DOHH2 (cell line): ENCODE measurements around the gene SH2D6.

Experiments used
- H3F3A ChIP-seq: fragments of 200-600 bp; sonication (generic), shearing (Covaris generic); 2 replicates; pipeline ENCODE4 v1.6.0; 2016; ENCODE audit warnings: antibody characterized with exemption, mild to moderate bottlenecking; ENCODE audit not compliant: control insufficient read depth, insufficient read depth
- H3K27ac ChIP-seq: fragments of 200-600 bp; sonication (generic); 2 replicates; pipeline ENCODE4 v1.5.1; 2014; ENCODE audit warnings: low read depth, mild to moderate bottlenecking, low read length, moderate library complexity
- H3K27me3 ChIP-seq: fragments of 200-600 bp; sonication (generic); 2 replicates; pipeline ENCODE4 v1.6.1; 2014; ENCODE audit warnings: mild to moderate bottlenecking, low read length, mixed read lengths; ENCODE audit not compliant: control insufficient read depth
- H3K36me3 ChIP-seq: fragments of 200-600 bp; sonication (generic); 2 replicates; pipeline ENCODE4 v1.6.1; 2014; ENCODE audit warnings: mild to moderate bottlenecking, low read length, moderate library complexity, mixed read lengths; ENCODE audit not compliant: control insufficient read depth
- H3K4me1 ChIP-seq: fragments of 200-600 bp; sonication (generic); 2 replicates; pipeline ENCODE4 v1.6.1; 2014; ENCODE audit warnings: mild to moderate bottlenecking, low read length, mixed read lengths; ENCODE audit not compliant: control insufficient read depth
- H3K4me2 ChIP-seq: fragments of 200-600 bp; sonication (generic); 2 replicates; pipeline ENCODE4 v1.6.0; 2014; ENCODE audit warnings: mild to moderate bottlenecking, low read length, moderate library complexity
- H3K4me3 ChIP-seq: fragments of 200-600 bp; sonication (generic); 2 replicates; pipeline ENCODE4 v1.5.1; 2014; ENCODE audit warnings: mild to moderate bottlenecking, low read length, mixed read lengths
- H3K79me2 ChIP-seq: fragments of 200-600 bp; sonication (generic); 2 replicates; pipeline ENCODE4 v1.6.1; 2014; ENCODE audit warnings: mild to moderate bottlenecking, low read length, mixed read lengths; ENCODE audit not compliant: control insufficient read depth
- H3K9me2 ChIP-seq: fragments of 200-600 bp; sonication (generic); replicated peaks from 2 replicates; pipeline ENCODE4 v1.6.1; 2014; ENCODE audit warnings: mild to moderate bottlenecking, low read length, mixed read lengths; ENCODE audit not compliant: control insufficient read depth
- H3K9me3 ChIP-seq: fragments of 200-600 bp; sonication (generic); 2 replicates; pipeline ENCODE4 v1.6.1; 2014; ENCODE audit warnings: antibody characterized with exemption, low read length, mixed read lengths; ENCODE audit not compliant: control insufficient read depth, insufficient read depth
- H4K20me1 ChIP-seq: fragments of 200-600 bp; sonication (generic); 2 replicates; pipeline ENCODE4 v1.6.0; 2014; ENCODE audit warnings: low read depth, mild to moderate bottlenecking, antibody characterized with exemption, low read length, moderate library complexity; ENCODE audit not compliant: control insufficient read depth, insufficient read depth
- EZH2phosphoT487 ChIP-seq: fragments of 200-600 bp; sonication (generic); IDR thresholded peaks from 2 replicates; pipeline ENCODE4 v1.6.1; 2017; ENCODE audit warnings: borderline replicate concordance, mild to moderate bottlenecking, antibody characterized with exemption, low read length, moderate library complexity, mixed read lengths
- TF ChIP-seq, protein P1 (sequence below): fragments of 200-600 bp; sonication (generic); IDR thresholded peaks from one replicate; pipeline ENCODE4 v1.5.1; 2014; ENCODE audit warnings: antibody characterized with exemption, mild to moderate bottlenecking, low read depth, low read length; ENCODE audit not compliant: poor library complexity, severe bottlenecking

The SH2D6 gene

DNA sequence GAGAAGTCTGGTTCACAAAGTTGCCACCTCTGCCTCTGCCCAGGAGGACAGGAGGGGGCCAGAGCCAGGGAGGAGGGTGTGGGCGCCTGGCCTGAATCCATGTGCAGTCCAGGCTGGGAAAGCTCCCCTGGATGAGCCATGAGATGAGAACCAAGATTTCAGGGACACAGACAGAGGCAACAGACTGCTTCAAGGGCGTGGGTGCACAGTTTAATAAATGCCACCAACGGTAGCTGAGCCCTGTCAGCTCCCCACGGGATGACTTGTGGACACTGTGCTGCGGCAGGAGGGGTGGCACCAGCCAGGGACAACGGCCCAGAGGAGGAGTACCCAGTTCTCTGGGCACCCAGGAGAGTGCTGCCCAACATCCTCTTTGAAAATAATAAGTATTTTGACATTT, 23.5 kb upstream of the SH2D6 start:
- Histone ChIP-seq H3K27me3 (no peaks in the 10 kb centered on the region), H3K9me3 (no peaks in the 10 kb centered on the region), H3K79me2 (no peaks in the 10 kb centered on the region), H4K20me1 (no peaks in the 10 kb centered on the region), H3F3A (no peaks in the 10 kb centered on the region), H3K4me1 (peaks cover 4% of the 10 kb centered on the region), H3K4me3 (no peak overlapping the region), H3K9me2 (no peaks in the 10 kb centered on the region), H3K36me3 (no peaks in the 10 kb centered on the region), H3K27ac (no peak overlapping the region), H3K4me2 (no peak overlapping the region)
- no peak for TF ChIP-seq EZH2phosphoT487
- TF ChIP-seq, protein P1, sequence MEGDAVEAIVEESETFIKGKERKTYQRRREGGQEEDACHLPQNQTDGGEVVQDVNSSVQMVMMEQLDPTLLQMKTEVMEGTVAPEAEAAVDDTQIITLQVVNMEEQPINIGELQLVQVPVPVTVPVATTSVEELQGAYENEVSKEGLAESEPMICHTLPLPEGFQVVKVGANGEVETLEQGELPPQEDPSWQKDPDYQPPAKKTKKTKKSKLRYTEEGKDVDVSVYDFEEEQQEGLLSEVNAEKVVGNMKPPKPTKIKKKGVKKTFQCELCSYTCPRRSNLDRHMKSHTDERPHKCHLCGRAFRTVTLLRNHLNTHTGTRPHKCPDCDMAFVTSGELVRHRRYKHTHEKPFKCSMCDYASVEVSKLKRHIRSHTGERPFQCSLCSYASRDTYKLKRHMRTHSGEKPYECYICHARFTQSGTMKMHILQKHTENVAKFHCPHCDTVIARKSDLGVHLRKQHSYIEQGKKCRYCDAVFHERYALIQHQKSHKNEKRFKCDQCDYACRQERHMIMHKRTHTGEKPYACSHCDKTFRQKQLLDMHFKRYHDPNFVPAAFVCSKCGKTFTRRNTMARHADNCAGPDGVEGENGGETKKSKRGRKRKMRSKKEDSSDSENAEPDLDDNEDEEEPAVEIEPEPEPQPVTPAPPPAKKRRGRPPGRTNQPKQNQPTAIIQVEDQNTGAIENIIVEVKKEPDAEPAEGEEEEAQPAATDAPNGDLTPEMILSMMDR = no peak

DNA sequence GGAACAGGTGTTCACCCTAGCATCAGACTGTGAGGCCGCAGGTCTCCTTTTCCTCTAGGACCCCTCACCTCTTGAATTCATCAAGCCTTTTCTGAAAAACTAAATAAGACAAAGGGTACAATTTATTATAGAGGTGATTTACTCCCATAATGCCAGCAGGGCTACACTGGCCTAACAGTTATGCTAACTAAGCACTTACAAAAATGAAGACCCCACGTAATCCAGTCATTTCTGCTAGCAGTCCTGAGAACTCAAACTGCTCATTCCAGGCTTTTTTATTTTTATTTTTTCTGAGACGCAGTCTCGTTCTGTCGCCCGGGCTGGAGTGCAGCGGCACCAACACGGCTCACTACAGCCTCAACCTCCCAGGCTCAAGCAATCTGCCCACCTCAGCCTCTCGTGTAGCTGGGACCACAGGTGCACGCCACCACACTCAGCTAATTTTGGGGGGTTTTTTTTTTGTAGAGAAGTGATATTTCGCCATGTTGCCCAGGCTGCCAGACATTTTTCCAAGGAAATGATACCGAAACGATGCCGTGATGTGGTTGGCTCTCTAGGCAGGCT, 22.5 kb upstream of the SH2D6 start:
- no peaks in the 10 kb centered on the region for H3K9me3 ChIP-seq
- no peaks in the 10 kb centered on the region for H3K36me3 ChIP-seq
- H3K27me3 ChIP-seq = no peaks in the 10 kb centered on the region
- H3K4me1 ChIP-seq = peaks cover 4% of the 10 kb centered on the region
- H3K79me2 ChIP-seq = no peaks in the 10 kb centered on the region
- no peaks in the 10 kb centered on the region for H3K9me2 ChIP-seq
- H3F3A ChIP-seq = no peaks in the 10 kb centered on the region
- H3K4me2 ChIP-seq = no peak overlapping the region
- no peak overlapping the region for H3K27ac ChIP-seq
- H3K4me3 ChIP-seq = no peak overlapping the region
- TF ChIP-seq EZH2phosphoT487 = no peak
- TF ChIP-seq, protein P1 = no peak
- H4K20me1 ChIP-seq = no peaks in the 10 kb centered on the region

DNA sequence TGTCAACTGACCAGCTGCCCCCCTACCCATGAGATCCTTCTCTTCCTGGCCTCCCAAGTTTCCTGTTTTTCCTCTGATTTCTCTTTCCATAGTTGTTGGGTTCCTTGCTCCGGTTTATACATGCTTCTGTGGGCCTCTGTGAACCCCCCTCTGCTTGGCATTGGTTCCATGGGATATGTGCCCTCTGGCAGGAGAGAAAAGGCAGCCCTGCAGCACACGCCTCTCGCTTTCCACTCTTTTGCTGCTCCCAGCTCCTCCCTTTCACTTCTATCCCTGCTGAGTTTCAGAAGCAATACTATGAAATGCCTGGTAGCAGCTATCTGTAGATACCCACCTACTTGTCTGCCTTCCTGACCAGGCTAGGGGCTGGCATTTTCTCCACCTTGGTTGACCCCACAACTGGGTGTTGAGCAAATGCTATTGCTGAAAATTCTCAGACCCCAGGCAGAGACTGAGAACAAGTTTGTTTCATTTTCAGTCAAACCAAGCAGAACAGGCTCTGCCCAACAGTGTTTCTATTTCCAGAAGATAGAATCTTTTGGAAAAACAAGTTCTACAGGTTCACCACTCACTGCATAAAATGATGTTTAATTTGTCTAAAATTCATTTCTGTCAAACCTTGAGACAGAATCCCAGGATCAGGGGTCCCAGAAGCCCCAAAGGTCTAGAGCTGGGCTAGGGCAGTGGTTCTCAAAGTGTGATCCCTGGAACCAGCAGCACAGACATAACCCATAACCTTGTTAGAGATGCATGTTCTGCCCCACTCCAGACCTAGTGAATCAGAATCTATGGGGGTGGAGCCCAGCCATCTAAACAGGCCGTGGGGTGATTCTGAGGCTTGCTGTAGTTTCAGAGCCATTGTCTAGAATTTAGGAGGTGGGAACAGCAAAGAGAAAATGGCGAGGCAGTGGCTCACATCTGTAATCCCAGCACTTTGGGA, 21.7 kb upstream of the SH2D6 start:
- H3K4me2 ChIP-seq = no peak overlapping the region
- H3F3A ChIP-seq = no peaks in the 10 kb centered on the region

More for the DNA sequence above, 21.7 kb upstream of the SH2D6 start:
- H3K27me3 ChIP-seq = no peaks in the 10 kb centered on the region
- H3K9me3 ChIP-seq = no peaks in the 10 kb centered on the region
- no peaks in the 10 kb centered on the region for H3K9me2 ChIP-seq
- H3K27ac ChIP-seq = no peak overlapping the region
- no peak overlapping the region for H3K4me3 ChIP-seq
- H3K4me1 ChIP-seq = peaks cover 4% of the 10 kb centered on the region
- no peaks in the 10 kb centered on the region for H3K79me2 ChIP-seq
- no peaks in the 10 kb centered on the region for H4K20me1 ChIP-seq
- no peak for TF ChIP-seq EZH2phosphoT487
- TF ChIP-seq, protein P1 = no peak
- H3K36me3 ChIP-seq = no peaks in the 10 kb centered on the region
